Neural cell (in vitro differentiated cells): ENCODE measurements around the gene CDKL4. TPM values are rescaled to one million over a fixed set of nuclear protein-coding genes. Genes with fewer than 3 reads are reported as not detected.

Experiments used
- H2AFZ ChIP-seq: fragments of 200-600, 300-800 bp; sonication (generic), shearing (Covaris generic); 2 replicates; pipeline ENCODE4 v1.6.0; 2014; ENCODE audit warnings: low read depth, mild to moderate bottlenecking, antibody characterized with exemption, low read length, moderate library complexity
- H3F3A ChIP-seq: fragments of 200-600 bp; shearing (Covaris generic); 2 replicates; pipeline ENCODE4 v1.6.1; 2016; ENCODE audit warnings: mild to moderate bottlenecking, moderate library complexity, mixed read lengths, antibody characterized with exemption, low read length; ENCODE audit not compliant: insufficient read depth, poor library complexity, severe bottlenecking
- H3K27ac ChIP-seq: fragments of 200-600, 300-800 bp; sonication (generic), shearing (Covaris generic); 2 replicates; pipeline ENCODE4 v1.5.1; 2014; ENCODE audit warnings: mild to moderate bottlenecking, low read length, moderate library complexity
- H3K27me3 ChIP-seq: fragments of 300-800, 200-600 bp; sonication (generic), shearing (Covaris generic); 2 replicates; pipeline ENCODE4 v1.6.0; 2014; ENCODE audit warnings: mild to moderate bottlenecking, low read depth, low read length, moderate library complexity; ENCODE audit not compliant: insufficient read depth
- H3K36me3 ChIP-seq: fragments of 300-800, 200-600 bp; sonication (generic), shearing (Covaris generic); 2 replicates; pipeline ENCODE4 v1.5.1; 2014; ENCODE audit warnings: mild to moderate bottlenecking, antibody characterized with exemption, low read length, moderate library complexity; ENCODE audit not compliant: insufficient read depth
- H3K4me2 ChIP-seq: fragments of 300-800, 200-600 bp; sonication (generic), shearing (Covaris generic); 2 replicates; pipeline ENCODE4 v1.6.0; 2014; ENCODE audit warnings: mild to moderate bottlenecking, low read length
- H3K4me3 ChIP-seq: fragments of 300-800, 200-600 bp; sonication (generic), shearing (Covaris generic); 2 replicates; pipeline ENCODE4 v1.5.1; 2014; ENCODE audit warnings: mild to moderate bottlenecking, low read length, moderate library complexity
- H3K79me2 ChIP-seq: fragments of 200-600 bp; shearing (Covaris generic); replicated peaks from 2 replicates; pipeline ENCODE4 v1.6.0; 2014; ENCODE audit warnings: mild to moderate bottlenecking, low read length, moderate library complexity; ENCODE audit not compliant: insufficient read depth
- H3K9ac ChIP-seq: fragments of 300-800, 200-600 bp; sonication (generic), shearing (Covaris generic); 2 replicates; pipeline ENCODE4 v1.6.1; 2016; ENCODE audit warnings: mild to moderate bottlenecking, low read length, mixed read lengths
- H3K9me2 ChIP-seq: fragments of 200-600 bp; shearing (Covaris generic); 2 replicates; pipeline ENCODE4 v1.6.1; 2016; ENCODE audit warnings: mild to moderate bottlenecking, low read length, mixed read lengths; ENCODE audit not compliant: insufficient read depth
- H3K9me3 ChIP-seq: fragments of 200-600, 300-800 bp; sonication (generic), shearing (Covaris generic); 2 replicates; pipeline ENCODE4 v1.6.1; 2016; ENCODE audit warnings: mild to moderate bottlenecking, mixed run types, low read length, moderate library complexity, mixed read lengths
- H4K20me1 ChIP-seq: fragments of 200-600 bp; shearing (Covaris generic); 2 replicates; pipeline ENCODE4 v1.6.1; 2016; ENCODE audit warnings: mild to moderate bottlenecking, mixed run types; ENCODE audit not compliant: insufficient read depth
- CTCF ChIP-seq: fragments of 450-650 bp; IDR thresholded peaks from 2 replicates; pipeline ENCODE4 v1.5.1; 2014; ENCODE audit warnings: antibody characterized with exemption, mild to moderate bottlenecking, moderate library complexity; ENCODE audit not compliant: poor library complexity, severe bottlenecking
- EP300 ChIP-seq: fragments of 450-650 bp; conservative IDR thresholded peaks from 2 replicates; pipeline ENCODE4 v1.6.1; 2014; ENCODE audit warnings: antibody characterized with exemption, mild to moderate bottlenecking, moderate library complexity; ENCODE audit not compliant: poor library complexity, severe bottlenecking
- EZH2 ChIP-seq: fragments of 200-600, 300-800 bp; shearing (Covaris generic), sonication (generic); IDR thresholded peaks from 2 replicates; pipeline ENCODE4 v1.6.1; 2014; ENCODE audit warnings: antibody characterized with exemption, low read length, borderline replicate concordance, mild to moderate bottlenecking; ENCODE audit not compliant: insufficient read depth, poor library complexity, severe bottlenecking
- MXI1 ChIP-seq: fragments of 450-650 bp; conservative IDR thresholded peaks from 2 replicates; pipeline ENCODE4 v1.6.1; 2014; ENCODE audit warnings: antibody characterized with exemption, mild to moderate bottlenecking; ENCODE audit not compliant: poor library complexity, severe bottlenecking
- POLR2AphosphoS5 ChIP-seq: IDR thresholded peaks from 2 replicates; pipeline ENCODE4 v1.6.1; 2012
- RAD21 ChIP-seq: fragments of 450-650 bp; conservative IDR thresholded peaks from 2 replicates; pipeline ENCODE4 v1.6.1; 2014; ENCODE audit warnings: antibody characterized with exemption, mild to moderate bottlenecking, moderate library complexity
- REST ChIP-seq: IDR thresholded peaks from 2 replicates; pipeline ENCODE4 v1.6.1; 2012; ENCODE audit warnings: borderline replicate concordance
- SMC3 ChIP-seq: fragments of 450-650 bp; conservative IDR thresholded peaks from 2 replicates; pipeline ENCODE4 v1.6.1; 2014; ENCODE audit warnings: antibody characterized with exemption, mild to moderate bottlenecking, moderate library complexity; ENCODE audit not compliant: poor library complexity
- TAF1 ChIP-seq: IDR thresholded peaks from 2 replicates; pipeline ENCODE4 v1.6.1; 2012; ENCODE audit warnings: low read depth
- polyA plus RNA-seq: library from polyadenylated mRNA; depleted of rRNA; stranded (reverse); fragments of >200 nt; gene quantifications from 2 replicates; pipeline ENCODE4 v1.2.3, GENCODE V29; 2014

The CDKL4 gene
- polyA plus RNA-seq, 1 donor from 2014 or later: not detected

DNA sequence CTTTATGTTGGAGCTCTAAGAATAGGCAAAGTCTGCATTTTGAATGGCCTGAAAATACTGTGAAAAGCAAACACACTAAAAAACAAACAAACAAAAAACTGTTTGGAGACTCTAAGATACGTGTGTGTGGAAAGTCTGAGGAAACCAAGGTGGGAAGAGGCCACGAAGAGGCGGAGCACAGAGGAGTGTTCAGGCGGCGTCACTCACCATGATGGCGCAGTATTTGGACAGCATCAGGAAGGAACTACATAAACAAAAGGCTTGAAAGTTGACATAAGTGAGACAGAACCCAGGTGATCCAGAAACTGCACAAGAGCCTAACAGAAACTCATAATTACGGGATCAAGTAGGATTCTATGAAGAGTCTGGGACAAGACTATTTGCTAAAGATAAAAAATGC is 72.1 kb downstream of the CDKL4 start:
- Histone ChIP-seq H4K20me1 (no peaks in the 10 kb centered on the region), H3K79me2 (no peaks in the 10 kb centered on the region), H3F3A (no peaks in the 10 kb centered on the region), H3K27ac (no peak overlapping the region), H3K4me2 (no peak overlapping the region), H3K27me3 (no peaks in the 10 kb centered on the region), H3K9me2 (no peaks in the 10 kb centered on the region), H3K9ac (no peak overlapping the region), H3K4me3 (no peak overlapping the region), H2AFZ (no peak overlapping the region), H3K9me3 (no peaks in the 10 kb centered on the region), H3K36me3 (no peaks in the 10 kb centered on the region)
- TF ChIP-seq RAD21: no peak
- TF ChIP-seq TAF1: no peak
- TF ChIP-seq CTCF: no peak
- no peak for TF ChIP-seq POLR2AphosphoS5
- TF ChIP-seq EP300: no peak
- no peak for TF ChIP-seq MXI1
- no peak for TF ChIP-seq EZH2
- no peak for TF ChIP-seq SMC3
- TF ChIP-seq REST: no peak

- Histone ChIP-seq H3K4me3 (no peak overlapping the region), H3K27ac (no peak overlapping the region), H2AFZ (no peak overlapping the region), H3K27me3 (no peaks in the 10 kb centered on the region), H3K36me3 (no peaks in the 10 kb centered on the region), H3F3A (no peaks in the 10 kb centered on the region), H3K9me2 (no peaks in the 10 kb centered on the region), H3K4me2 (no peak overlapping the region), H3K9ac (no peak overlapping the region), H3K79me2 (no peaks in the 10 kb centered on the region), H4K20me1 (no peaks in the 10 kb centered on the region), H3K9me3 (no peaks in the 10 kb centered on the region)
- TF ChIP-seq SMC3 (no peak), POLR2AphosphoS5 (no peak), CTCF (no peak), EZH2 (no peak), EP300 (no peak), REST (no peak), MXI1 (no peak), RAD21 (no peak), TAF1 (no peak)
These were observed 79.7 kb downstream of the CDKL4 start for GRCh38 chr2:39164089-39164488.
